ENCODE measurements around the gene SART3.

- TF ChIP-seq, protein P1, sequence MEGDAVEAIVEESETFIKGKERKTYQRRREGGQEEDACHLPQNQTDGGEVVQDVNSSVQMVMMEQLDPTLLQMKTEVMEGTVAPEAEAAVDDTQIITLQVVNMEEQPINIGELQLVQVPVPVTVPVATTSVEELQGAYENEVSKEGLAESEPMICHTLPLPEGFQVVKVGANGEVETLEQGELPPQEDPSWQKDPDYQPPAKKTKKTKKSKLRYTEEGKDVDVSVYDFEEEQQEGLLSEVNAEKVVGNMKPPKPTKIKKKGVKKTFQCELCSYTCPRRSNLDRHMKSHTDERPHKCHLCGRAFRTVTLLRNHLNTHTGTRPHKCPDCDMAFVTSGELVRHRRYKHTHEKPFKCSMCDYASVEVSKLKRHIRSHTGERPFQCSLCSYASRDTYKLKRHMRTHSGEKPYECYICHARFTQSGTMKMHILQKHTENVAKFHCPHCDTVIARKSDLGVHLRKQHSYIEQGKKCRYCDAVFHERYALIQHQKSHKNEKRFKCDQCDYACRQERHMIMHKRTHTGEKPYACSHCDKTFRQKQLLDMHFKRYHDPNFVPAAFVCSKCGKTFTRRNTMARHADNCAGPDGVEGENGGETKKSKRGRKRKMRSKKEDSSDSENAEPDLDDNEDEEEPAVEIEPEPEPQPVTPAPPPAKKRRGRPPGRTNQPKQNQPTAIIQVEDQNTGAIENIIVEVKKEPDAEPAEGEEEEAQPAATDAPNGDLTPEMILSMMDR (IDR thresholded peaks at IDR 0.05), result no peak
- TF ChIP-seq POLR2A (IDR thresholded peaks at IDR 0.05), result no peak
- TF ChIP-seq EP300 (IDR thresholded peaks at IDR 0.05), result no peak
These were observed 77.5 kb downstream of the SART3 start for GRCh38 chr12:108483213-108484059.
